Measurements from ENCODE around the gene ATP8A2. TPM values are rescaled to one million over a fixed set of nuclear protein-coding genes. Genes with fewer than 3 reads are reported as not detected.

The ATP8A2 gene
- total and polyA plus RNA-seq, 9 donors = 0.23 to 0.95 (median 0.35) TPM

DNA sequence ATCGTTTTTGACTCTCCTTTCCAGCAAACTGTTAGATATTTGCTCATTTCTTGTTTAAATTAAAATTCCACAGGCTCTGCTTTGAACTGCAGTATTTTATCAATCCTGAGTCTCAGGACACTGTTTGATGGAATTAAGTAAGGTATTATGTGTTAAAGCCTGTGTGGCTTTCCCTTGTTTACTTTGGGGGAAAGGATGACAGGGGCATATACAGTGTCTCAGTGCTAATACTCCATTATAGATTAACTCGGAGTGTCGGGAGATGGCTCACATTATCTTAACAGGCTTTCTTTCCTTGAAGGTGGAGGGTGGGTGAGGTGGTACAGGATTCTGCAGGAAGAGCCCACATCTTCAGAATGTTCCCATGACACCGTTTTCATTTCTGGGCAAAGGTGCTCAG lies 595.4 kb downstream of the ATP8A2 start:
- no peak overlapping the region for H3K27ac ChIP-seq
- H3K36me3 ChIP-seq = no peaks in the 10 kb centered on the region
- no peak overlapping the region for H3K4me3 ChIP-seq
- intact Hi-C loops (cut with DNase I) = no loop called here
- H3K27me3 ChIP-seq = no peaks in the 10 kb centered on the region
- DNase-seq = no peak
- H3K9me3 ChIP-seq = no peaks in the 10 kb centered on the region
- TF ChIP-seq EP300 (IDR thresholded peaks at IDR 0.05) = no peak
- TF ChIP-seq, protein P1, sequence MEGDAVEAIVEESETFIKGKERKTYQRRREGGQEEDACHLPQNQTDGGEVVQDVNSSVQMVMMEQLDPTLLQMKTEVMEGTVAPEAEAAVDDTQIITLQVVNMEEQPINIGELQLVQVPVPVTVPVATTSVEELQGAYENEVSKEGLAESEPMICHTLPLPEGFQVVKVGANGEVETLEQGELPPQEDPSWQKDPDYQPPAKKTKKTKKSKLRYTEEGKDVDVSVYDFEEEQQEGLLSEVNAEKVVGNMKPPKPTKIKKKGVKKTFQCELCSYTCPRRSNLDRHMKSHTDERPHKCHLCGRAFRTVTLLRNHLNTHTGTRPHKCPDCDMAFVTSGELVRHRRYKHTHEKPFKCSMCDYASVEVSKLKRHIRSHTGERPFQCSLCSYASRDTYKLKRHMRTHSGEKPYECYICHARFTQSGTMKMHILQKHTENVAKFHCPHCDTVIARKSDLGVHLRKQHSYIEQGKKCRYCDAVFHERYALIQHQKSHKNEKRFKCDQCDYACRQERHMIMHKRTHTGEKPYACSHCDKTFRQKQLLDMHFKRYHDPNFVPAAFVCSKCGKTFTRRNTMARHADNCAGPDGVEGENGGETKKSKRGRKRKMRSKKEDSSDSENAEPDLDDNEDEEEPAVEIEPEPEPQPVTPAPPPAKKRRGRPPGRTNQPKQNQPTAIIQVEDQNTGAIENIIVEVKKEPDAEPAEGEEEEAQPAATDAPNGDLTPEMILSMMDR (IDR thresholded peaks at IDR 0.05) = no peak
- no peak for TF ChIP-seq POLR2A (IDR thresholded peaks at IDR 0.05)
- 82 to 86% (median 83%) methylated on average over 4 of the region's 4 CpGs for WGBS, 3 donors
- no peaks in the 10 kb centered on the region for H3K4me1 ChIP-seq (ENCODE audit: insufficient read depth)

DNA sequence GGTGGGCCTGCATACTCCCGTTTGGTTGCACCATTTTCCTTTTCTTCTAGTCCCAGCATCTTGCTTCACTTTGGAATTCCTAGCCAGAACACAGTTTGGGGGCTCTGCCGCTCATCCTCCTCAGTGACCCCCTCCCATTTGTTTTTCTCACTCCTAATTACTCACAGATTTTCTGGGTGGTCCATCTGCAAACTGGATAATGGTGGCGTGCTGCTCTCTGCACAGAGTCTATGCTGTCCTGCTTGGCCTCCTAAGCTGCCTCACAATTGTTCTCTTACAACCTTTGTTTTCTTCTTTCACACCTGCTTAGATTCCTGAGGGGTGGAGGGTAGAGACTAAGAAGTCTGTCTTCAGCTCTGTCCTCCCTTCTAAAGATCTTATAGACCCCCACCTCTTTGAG lies 599.3 kb downstream of the ATP8A2 start:
- TF ChIP-seq EP300 (IDR thresholded peaks at IDR 0.05) (no peak), POLR2A (IDR thresholded peaks at IDR 0.05) (no peak)
- TF ChIP-seq, protein P1 (IDR thresholded peaks at IDR 0.05) = no peak
- DNase-seq = no peak
- no peaks in the 10 kb centered on the region for H3K27me3 ChIP-seq

DNA sequence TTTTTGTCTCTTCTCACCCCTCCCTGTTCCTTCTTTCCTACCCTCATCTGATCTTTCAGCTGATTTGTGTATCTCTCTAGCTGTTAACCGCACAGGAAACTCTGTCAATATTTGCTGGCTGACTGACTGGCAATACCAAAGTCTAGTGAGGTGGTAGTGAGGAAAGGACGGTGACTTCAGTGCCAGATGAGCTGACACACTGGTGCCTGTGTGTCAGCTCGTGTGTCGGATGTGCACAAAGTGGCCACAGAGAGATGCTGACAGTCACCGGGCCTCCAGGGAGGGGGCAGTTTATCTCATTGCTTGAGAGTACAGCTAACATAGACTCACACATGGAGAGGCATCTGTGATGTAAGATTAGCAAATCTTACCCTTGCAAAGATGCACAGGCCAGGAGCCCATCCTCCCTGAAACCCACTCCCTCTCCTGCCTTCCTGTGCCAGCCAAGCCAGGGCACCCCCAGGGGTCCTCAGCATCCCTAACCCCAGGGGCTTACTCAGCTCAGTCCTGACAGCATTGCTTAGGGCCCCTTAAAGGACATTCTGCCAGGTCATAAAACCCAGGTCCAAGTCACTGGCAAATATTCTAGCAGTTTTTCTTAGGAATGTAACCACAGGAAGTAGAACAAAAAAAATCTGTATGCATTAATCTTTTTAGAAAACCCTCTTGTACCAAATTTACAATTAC lies 599.8 kb downstream of the ATP8A2 start:
- H3K4me3 ChIP-seq = no peak overlapping the region
- intact Hi-C loops (cut with DNase I) = no loop called here

More for the DNA sequence above, 599.3 kb downstream of the ATP8A2 start:
- no peak overlapping the region for H3K27ac ChIP-seq
- no peak overlapping the region for H3K4me3 ChIP-seq
- intact Hi-C loops (cut with DNase I) = no loop called here
- WGBS, 3 donors = 61 to 78% (median 73%) methylated on average over 3 of the region's 3 CpGs
- no peaks in the 10 kb centered on the region for H3K4me1 ChIP-seq (ENCODE audit: insufficient read depth)
- no peaks in the 10 kb centered on the region for H3K9me3 ChIP-seq
- H3K36me3 ChIP-seq = no peaks in the 10 kb centered on the region

DNA sequence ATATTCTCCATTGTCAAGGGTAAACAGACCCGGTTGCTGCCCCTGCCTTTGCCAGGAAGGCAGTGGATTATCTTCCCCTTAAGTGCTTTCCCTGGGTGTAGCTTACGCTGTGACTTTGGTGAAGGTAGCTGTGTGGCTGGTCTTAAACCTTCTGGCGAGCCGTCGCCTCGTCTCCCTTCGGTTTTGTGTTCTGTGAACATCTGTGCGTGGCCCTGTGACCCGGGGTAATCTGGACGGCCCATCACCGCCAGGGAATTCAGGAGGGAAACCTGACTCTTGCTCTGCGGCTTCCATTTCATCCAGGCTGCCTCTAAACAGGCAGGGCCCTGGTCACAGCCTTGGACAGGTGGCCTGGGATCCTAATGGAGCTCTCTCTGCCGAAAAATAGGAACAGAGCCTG lies 601.3 kb downstream of the ATP8A2 start:
- TF ChIP-seq EP300 (IDR thresholded peaks at IDR 0.05) (no peak), POLR2A (IDR thresholded peaks at IDR 0.05) (no peak)
- TF ChIP-seq, protein P1 (IDR thresholded peaks at IDR 0.05) = no peak
- no peak for DNase-seq
- intact Hi-C loops (cut with DNase I) = no loop called here

More for the DNA sequence above, 599.8 kb downstream of the ATP8A2 start:
- no peak for DNase-seq
- Histone ChIP-seq H3K9me3 (no peaks in the 10 kb centered on the region), H3K27me3 (no peaks in the 10 kb centered on the region), H3K36me3 (no peaks in the 10 kb centered on the region), H3K27ac (no peak overlapping the region), H3K4me1 (ENCODE audit: insufficient read depth) (no peaks in the 10 kb centered on the region)
- WGBS, 3 donors = 80 to 91% (median 86%) methylated on average over 5 of the region's 5 CpGs
- TF ChIP-seq POLR2A (IDR thresholded peaks at IDR 0.05) (no peak), EP300 (IDR thresholded peaks at IDR 0.05) (no peak)
- TF ChIP-seq, protein P1 (IDR thresholded peaks at IDR 0.05) = no peak

More for the DNA sequence above, 601.3 kb downstream of the ATP8A2 start:
- H3K27me3 ChIP-seq = no peaks in the 10 kb centered on the region
- H3K4me3 ChIP-seq = no peak overlapping the region
- 73 to 81% (median 80%) methylated on average over 13 of the region's 13 CpGs for WGBS, 3 donors
- no peaks in the 10 kb centered on the region for H3K4me1 ChIP-seq (ENCODE audit: insufficient read depth)
- no peaks in the 10 kb centered on the region for H3K9me3 ChIP-seq
- H3K27ac ChIP-seq = no peak overlapping the region
- no peaks in the 10 kb centered on the region for H3K36me3 ChIP-seq
